Panc1 (cell line): Measurements from ENCODE around the gene PCAT7. TPM values are rescaled to one million over a fixed set of nuclear protein-coding genes. Genes with fewer than 3 reads are reported as not detected.
A peak's percentile ranks its signal among the peaks of the same experiment; 100 is the strongest.

Source experiments
- ATAC-seq: fragments of 200-7000 bp; cut with Tn5 transposase; 2 replicates; pipeline ENCODE4 v1.9.1; 2020; ENCODE audit warnings: mild to moderate bottlenecking, moderate library complexity
- BruUV-seq: library from RNA; stranded (reverse); fragments of 400-500 nt; replicated peaks from 2 replicates; lab custom pipeline; 2021; lab: Mats Ljungman, UMichigan
- CTCF ChIA-PET: fragments of 300-600 bp; sonication (Branson Sonifier 250); formaldehyde crosslinking; loops from one replicate; lab custom pipeline; 2022; ENCODE audit warnings: antibody characterized with exemption; lab: Charles Lee
- POLR2A ChIA-PET: fragments of 300-600 bp; sonication (Branson Sonifier 250); formaldehyde crosslinking; loops from one replicate; lab custom pipeline; 2022; ENCODE audit warnings: antibody characterized with exemption; lab: Charles Lee
- DNase-seq: peaks from one replicate; pipeline ENCODE4 v3.0.0-alpha.2; 2010; ENCODE audit warnings: low read depth, low spot score
- H3K27ac ChIP-seq: 2 replicates; pipeline ENCODE4 v1.5.1; 2011; ENCODE audit warnings: mild to moderate bottlenecking, low read length, inconsistent platforms
- H3K27me3 ChIP-seq: fragments of 200-500 bp; sonication (Bioruptor generic); 2 replicates; pipeline ENCODE4 v1.6.0; 2014; ENCODE audit warnings: low read length, inconsistent platforms; ENCODE audit not compliant: control insufficient read depth, insufficient read depth
- H3K36me3 ChIP-seq: fragments of 200-500 bp; sonication (Bioruptor generic); 2 replicates; pipeline ENCODE4 v1.5.1; 2014; ENCODE audit warnings: inconsistent platforms, mild to moderate bottlenecking, low read length, moderate library complexity; ENCODE audit not compliant: control insufficient read depth, insufficient read depth
- H3K4me1 ChIP-seq: 2 replicates; pipeline ENCODE4 v1.5.1; 2011; ENCODE audit warnings: inconsistent platforms, mild to moderate bottlenecking, low read length, moderate library complexity; ENCODE audit not compliant: control insufficient read depth, insufficient read depth
- H3K4me3 ChIP-seq, 2 experiments: 2 replicates each; pipeline ENCODE4 v1.5.1; 2011 to 2012; ENCODE audit warnings: low read depth in 2 of 2, low read length in 2 of 2, mild to moderate bottlenecking in 2 of 2, inconsistent platforms in 1 of 2, moderate library complexity in 1 of 2
- H3K9me3 ChIP-seq: fragments of 200-500 bp; sonication (Bioruptor generic); 2 replicates; pipeline ENCODE4 v1.5.1; 2014; ENCODE audit warnings: low read depth, mild to moderate bottlenecking, inconsistent platforms, low read length, moderate library complexity; ENCODE audit not compliant: control insufficient read depth, insufficient read depth
- POLR2AphosphoS5 ChIP-seq: IDR thresholded peaks from 2 replicates; pipeline ENCODE4 v1.6.1; 2012; ENCODE audit warnings: mild to moderate bottlenecking, low read depth, low read length, moderate library complexity
- SIN3A ChIP-seq: IDR thresholded peaks from 2 replicates; pipeline ENCODE4 v1.6.1; 2012; ENCODE audit warnings: low read depth, mild to moderate bottlenecking, low read length, moderate library complexity, borderline replicate concordance; ENCODE audit not compliant: insufficient read depth
- TCF7L2 ChIP-seq: IDR thresholded peaks from 2 replicates; pipeline ENCODE4 v1.6.1; 2011; ENCODE audit warnings: mild to moderate bottlenecking, low read depth, low read length, inconsistent platforms
- in situ Hi-C: cut with HindIII; loops from 2 replicates; pipeline ENCODE4 v1.10.0; 2016; ENCODE audit warnings: low sequenced_read_pairs, low pct_unique_long_range_greater_than_20kb
- intact Hi-C: fragments of 100-400 bp; cut with micrococcal nuclease; formaldehyde crosslinking; loops from one replicate; pipeline ENCODE4 v1.10.0; 2022; ENCODE audit not compliant: unreplicated experiment
- total RNA-seq: library from RNA; stranded (reverse); gene quantifications from one replicate; pipeline ENCODE4 v1.2.1, GENCODE V29; 2021; ENCODE audit not compliant: unreplicated experiment
- TF ChIP-seq, protein P1 (sequence below), 2 experiments: IDR thresholded peaks; 2 replicates each; pipeline ENCODE4 v1.6.1; 2011 to 2012; ENCODE audit warnings: low read depth in 2 of 2, control low read depth in 1 of 2, low read length in 1 of 2, mild to moderate bottlenecking in 1 of 2, moderate library complexity in 1 of 2; ENCODE audit not compliant: insufficient read depth in 1 of 2
- TF ChIP-seq, protein P2 (sequence below): fragments of 450-650 bp; IDR thresholded peaks from 2 replicates; pipeline ENCODE4 v1.5.1; 2017; ENCODE audit warnings: mild to moderate bottlenecking

PCAT7 gene
- total RNA-seq, 1 experiment from 2014 or later: 0.59 TPM

GRCh38 chr9:94602666-94603065, 47.8 kb downstream of the PCAT7 start:
- ChIA-PET POLR2A (no interaction called here), CTCF (interaction anchor here (0.7 kb wide), 1 partner anchor 540 kb away, joined by 5 read pairs; no protein-coding TSS in a partner anchor)
- ATAC-seq (no peak), DNase-seq (no peak)
- Histone ChIP-seq H3K4me3 (no peak overlapping the region), H3K4me1 (no peaks in the 10 kb centered on the region; the same call in 1 of the 2 replicates), H3K27me3 (no peaks in the 10 kb centered on the region), H3K9me3 (no peaks in the 10 kb centered on the region), H3K36me3 (no peaks in the 10 kb centered on the region), H3K27ac (no peak overlapping the region)
- no TSS peak for BruUV-seq
- in situ Hi-C loops: no loop called here
- intact Hi-C loops: loop anchor here (5.0 kb wide), 1 partner anchor 50 kb away; no protein-coding TSS in a partner anchor
- TF ChIP-seq SIN3A (no peak), POLR2AphosphoS5 (no peak), TCF7L2 (no peak)
- TF ChIP-seq, protein P1, sequence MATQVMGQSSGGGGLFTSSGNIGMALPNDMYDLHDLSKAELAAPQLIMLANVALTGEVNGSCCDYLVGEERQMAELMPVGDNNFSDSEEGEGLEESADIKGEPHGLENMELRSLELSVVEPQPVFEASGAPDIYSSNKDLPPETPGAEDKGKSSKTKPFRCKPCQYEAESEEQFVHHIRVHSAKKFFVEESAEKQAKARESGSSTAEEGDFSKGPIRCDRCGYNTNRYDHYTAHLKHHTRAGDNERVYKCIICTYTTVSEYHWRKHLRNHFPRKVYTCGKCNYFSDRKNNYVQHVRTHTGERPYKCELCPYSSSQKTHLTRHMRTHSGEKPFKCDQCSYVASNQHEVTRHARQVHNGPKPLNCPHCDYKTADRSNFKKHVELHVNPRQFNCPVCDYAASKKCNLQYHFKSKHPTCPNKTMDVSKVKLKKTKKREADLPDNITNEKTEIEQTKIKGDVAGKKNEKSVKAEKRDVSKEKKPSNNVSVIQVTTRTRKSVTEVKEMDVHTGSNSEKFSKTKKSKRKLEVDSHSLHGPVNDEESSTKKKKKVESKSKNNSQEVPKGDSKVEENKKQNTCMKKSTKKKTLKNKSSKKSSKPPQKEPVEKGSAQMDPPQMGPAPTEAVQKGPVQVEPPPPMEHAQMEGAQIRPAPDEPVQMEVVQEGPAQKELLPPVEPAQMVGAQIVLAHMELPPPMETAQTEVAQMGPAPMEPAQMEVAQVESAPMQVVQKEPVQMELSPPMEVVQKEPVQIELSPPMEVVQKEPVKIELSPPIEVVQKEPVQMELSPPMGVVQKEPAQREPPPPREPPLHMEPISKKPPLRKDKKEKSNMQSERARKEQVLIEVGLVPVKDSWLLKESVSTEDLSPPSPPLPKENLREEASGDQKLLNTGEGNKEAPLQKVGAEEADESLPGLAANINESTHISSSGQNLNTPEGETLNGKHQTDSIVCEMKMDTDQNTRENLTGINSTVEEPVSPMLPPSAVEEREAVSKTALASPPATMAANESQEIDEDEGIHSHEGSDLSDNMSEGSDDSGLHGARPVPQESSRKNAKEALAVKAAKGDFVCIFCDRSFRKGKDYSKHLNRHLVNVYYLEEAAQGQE (IDR thresholded peaks at IDR 0.05; ENCODE audit: insufficient read depth in 1 of 2, low read depth in 2 of 2, low read length in 1 of 2): no peak
- TF ChIP-seq, protein P2, sequence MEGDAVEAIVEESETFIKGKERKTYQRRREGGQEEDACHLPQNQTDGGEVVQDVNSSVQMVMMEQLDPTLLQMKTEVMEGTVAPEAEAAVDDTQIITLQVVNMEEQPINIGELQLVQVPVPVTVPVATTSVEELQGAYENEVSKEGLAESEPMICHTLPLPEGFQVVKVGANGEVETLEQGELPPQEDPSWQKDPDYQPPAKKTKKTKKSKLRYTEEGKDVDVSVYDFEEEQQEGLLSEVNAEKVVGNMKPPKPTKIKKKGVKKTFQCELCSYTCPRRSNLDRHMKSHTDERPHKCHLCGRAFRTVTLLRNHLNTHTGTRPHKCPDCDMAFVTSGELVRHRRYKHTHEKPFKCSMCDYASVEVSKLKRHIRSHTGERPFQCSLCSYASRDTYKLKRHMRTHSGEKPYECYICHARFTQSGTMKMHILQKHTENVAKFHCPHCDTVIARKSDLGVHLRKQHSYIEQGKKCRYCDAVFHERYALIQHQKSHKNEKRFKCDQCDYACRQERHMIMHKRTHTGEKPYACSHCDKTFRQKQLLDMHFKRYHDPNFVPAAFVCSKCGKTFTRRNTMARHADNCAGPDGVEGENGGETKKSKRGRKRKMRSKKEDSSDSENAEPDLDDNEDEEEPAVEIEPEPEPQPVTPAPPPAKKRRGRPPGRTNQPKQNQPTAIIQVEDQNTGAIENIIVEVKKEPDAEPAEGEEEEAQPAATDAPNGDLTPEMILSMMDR: no peak

GRCh38 chr9:94603259-94604160, 48.6 kb downstream of the PCAT7 start:
- ChIA-PET POLR2A (no interaction called here), CTCF (interaction anchor here (1.0 kb wide), 1 partner anchor 49 kb away, joined by 6 read pairs; the partner anchor contains the start of gene PCAT7)
- Histone ChIP-seq H3K4me1 (no peaks in the 10 kb centered on the region; the same call in 1 of the 2 replicates), H3K36me3 (no peaks in the 10 kb centered on the region), H3K27me3 (no peaks in the 10 kb centered on the region), H3K4me3 (no peak overlapping the region), H3K27ac (no peak overlapping the region), H3K9me3 (no peaks in the 10 kb centered on the region)
- ATAC-seq: peak; percentile 90
- BruUV-seq: no TSS peak
- intact Hi-C loops: loop anchor here (5.0 kb wide), 1 partner anchor 51 kb away; no protein-coding TSS in a partner anchor
- DNase-seq: peak; percentile 24
- TF ChIP-seq, protein P2: peak; percentile 80
- no peak for TF ChIP-seq TCF7L2
- in situ Hi-C loops: no loop called here
